ENCODE results near the gene COLEC12.

- no peak for TF ChIP-seq POLR2A (IDR thresholded peaks at IDR 0.05)
- TF ChIP-seq, protein P1, sequence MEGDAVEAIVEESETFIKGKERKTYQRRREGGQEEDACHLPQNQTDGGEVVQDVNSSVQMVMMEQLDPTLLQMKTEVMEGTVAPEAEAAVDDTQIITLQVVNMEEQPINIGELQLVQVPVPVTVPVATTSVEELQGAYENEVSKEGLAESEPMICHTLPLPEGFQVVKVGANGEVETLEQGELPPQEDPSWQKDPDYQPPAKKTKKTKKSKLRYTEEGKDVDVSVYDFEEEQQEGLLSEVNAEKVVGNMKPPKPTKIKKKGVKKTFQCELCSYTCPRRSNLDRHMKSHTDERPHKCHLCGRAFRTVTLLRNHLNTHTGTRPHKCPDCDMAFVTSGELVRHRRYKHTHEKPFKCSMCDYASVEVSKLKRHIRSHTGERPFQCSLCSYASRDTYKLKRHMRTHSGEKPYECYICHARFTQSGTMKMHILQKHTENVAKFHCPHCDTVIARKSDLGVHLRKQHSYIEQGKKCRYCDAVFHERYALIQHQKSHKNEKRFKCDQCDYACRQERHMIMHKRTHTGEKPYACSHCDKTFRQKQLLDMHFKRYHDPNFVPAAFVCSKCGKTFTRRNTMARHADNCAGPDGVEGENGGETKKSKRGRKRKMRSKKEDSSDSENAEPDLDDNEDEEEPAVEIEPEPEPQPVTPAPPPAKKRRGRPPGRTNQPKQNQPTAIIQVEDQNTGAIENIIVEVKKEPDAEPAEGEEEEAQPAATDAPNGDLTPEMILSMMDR (IDR thresholded peaks at IDR 0.05) = no peak
Observed at GRCh38 chr18:365651-366050, 134.8 kb downstream of the COLEC12 start.
